ENCODE measurements around the gene SENP7.
"Not testable (repeated sequence)": the region's sequence is repeated elsewhere in the genome, so short reads cannot be mapped to it uniquely, and the experiment has no call there.

The SENP7 gene

GRCh38 chr3:101312545-101312944 lies 200.5 kb downstream of the SENP7 start:
- DNase-seq = no peak

GRCh38 chr3:101311676-101312075 lies 201.3 kb downstream of the SENP7 start:
- no peak for DNase-seq

DNA sequence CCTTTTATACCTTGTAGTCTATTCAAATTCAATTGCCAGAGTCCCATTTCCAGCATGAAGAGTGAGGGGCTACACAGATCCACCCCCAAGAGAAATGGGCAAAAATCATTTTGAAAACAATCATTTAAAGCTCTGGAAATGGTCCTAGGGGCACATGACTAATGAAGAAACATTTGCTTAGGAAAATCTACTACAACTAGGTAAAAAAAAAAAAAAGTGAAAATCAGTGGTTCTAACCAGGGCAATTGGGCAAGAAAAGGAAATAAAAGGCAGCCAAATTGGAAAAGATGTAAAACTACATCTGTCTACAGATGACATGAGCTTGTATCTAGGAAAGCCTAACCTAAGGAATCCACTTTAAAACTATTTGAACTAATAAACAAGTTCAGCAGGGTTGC lies 202.0 kb downstream of the SENP7 start:
- DNase-seq = no peak

GRCh38 chr3:101308147-101308772 lies 204.8 kb downstream of the SENP7 start:
- DNase-seq = not testable (repeated sequence)

GRCh38 chr3:101303836-101304235 lies 209.2 kb downstream of the SENP7 start:
- DNase-seq = no peak

DNA sequence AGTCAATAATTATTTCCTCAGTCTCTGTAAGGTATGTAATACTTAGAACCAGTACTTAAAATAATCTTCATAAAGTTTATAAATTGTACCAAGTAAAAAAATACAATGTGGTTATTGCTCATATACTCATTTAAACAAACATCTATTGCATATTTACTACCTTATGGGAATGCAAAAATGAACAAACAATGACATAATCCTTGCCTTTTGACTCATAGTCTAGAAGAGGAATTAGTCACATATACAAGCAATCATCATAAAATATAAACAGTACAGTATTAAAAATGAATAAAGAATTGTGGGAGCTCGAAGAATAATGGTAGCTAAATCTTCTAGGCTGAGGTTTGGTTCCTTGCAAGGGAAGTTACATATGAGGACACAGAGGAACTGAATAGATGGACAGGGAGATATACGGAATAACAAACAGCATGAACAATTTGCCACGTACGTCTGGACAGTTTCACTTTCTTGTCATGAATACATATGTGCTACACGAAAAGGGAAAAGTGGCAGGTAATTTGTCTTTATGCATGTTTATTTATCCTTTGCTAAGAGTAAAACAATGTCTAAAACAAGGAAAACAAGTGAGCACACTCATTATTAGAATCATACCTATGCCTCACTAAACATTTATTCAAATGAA lies 209.8 kb downstream of the SENP7 start:
- no peak for DNase-seq

- DNase-seq = no peak
Observed at GRCh38 chr3:101300073-101300472, 212.9 kb downstream of the SENP7 start.

GRCh38 chr3:101292027-101292426 lies 221.0 kb downstream of the SENP7 start:
- no peak for DNase-seq

- DNase-seq = no peak
Observed at GRCh38 chr3:101288294-101288693, 224.7 kb downstream of the SENP7 start.

- no peak for DNase-seq
Observed at GRCh38 chr3:101284757-101285156, 228.3 kb downstream of the SENP7 start.

GRCh38 chr3:101281521-101282030 lies 231.4 kb downstream of the SENP7 start:
- no peak for DNase-seq

DNA sequence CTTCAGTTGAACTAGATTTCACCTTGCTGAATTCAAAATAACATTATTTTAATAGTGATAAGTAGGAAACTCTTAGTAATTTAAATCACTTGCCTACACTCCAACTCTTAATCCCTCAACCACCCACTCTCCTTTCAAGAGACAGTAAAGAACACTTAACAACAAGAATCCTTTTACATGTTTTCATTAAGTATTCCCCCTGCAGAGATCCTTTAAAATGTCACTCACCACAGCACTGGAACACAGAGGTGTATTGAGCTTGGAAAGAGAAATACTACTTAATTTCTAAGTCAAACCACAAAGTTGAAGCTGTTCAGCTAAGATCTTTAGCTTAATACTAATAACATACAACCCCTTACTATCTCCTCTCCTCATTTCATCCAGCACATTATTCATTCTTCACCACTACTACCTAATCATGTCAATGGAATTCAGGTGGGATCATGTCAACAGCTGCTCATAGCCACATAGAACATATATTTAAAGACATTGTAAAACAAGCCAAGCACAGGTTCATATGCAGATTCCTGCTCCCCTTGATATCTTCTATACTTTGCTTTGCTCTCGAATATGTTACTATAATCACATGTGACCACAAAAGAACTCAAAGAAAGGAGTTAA lies 233.1 kb downstream of the SENP7 start:
- no peak for DNase-seq

GRCh38 chr3:101279162-101279561 lies 233.8 kb downstream of the SENP7 start:
- DNase-seq = no peak

DNA sequence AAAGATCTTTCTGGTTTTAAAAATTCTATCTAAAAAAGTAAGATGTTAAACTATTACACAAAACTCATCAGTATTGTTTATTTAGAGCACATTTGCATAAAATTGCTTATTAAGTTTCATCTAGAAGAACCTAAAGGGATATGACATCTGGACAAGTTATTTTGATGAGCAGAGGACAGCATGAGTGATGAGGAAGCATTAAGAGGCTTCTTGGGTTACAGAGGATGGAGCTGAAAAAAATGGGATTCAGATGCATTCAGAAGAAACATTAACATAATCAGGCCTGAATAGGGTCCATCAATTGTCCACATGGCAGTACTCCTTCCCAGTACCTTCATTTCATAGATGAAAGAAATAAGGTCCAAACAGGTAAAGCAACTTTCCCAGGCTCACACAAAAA lies 234.3 kb downstream of the SENP7 start:
- DNase-seq = no peak
